Posterior vena cava (tissue), 2 donors: ENCODE results near the gene SLF2. TPM values are rescaled to one million over a fixed set of nuclear protein-coding genes. Genes with fewer than 3 reads are reported as not detected.

Experiments used
- DNase-seq: peaks from one replicate; pipeline ENCODE4 v3.0.0-alpha.2; 2020; ENCODE audit warnings: low spot score
- intact Hi-C, 2 donors: fragments of 100-400 bp; cut with DNase I; formaldehyde crosslinking; loops; one replicate each; pipeline versions ENCODE4 v1.14.1 to v1.14.2; 2022 to 2023
- total RNA-seq, 2 donors: library from RNA; stranded (reverse); fragmentation: NEBNext Ultra II Directional; extraction: Animal tissue kit (Norgen Biotek cat#: 25700); gene quantifications; one replicate each; pipeline ENCODE4 v1.2.1, GENCODE V29; 2021
- donor health status: DM: yes; HTN: yes; CAD: no.
- donor health status: DM: yes; HTN: yes; CAD: no.

SLF2 gene
- total RNA-seq, 2 donors from 2014 or later, result 21.8 to 23.7 TPM

DNA sequence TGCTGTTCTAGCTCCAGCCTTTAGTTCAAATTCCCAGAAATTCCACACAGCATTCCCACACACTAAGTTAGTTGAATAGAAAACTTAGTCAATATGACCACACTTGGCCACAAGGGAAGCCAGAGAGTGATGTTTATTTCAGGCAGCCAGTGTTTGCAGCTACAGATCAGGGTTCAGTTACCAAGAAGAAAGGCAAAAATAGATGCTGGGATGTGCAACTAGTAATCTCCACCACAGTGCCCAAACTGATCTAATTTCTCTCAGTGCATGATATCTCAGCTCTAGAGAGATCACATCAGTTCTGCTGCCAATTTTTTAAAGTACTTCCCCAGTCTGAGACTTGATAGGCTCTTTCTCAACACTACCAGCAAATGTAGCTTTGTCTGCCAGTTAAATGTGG lies 17.6 kb downstream of the SLF2 start:
- intact Hi-C loops, result no loop called here

DNA sequence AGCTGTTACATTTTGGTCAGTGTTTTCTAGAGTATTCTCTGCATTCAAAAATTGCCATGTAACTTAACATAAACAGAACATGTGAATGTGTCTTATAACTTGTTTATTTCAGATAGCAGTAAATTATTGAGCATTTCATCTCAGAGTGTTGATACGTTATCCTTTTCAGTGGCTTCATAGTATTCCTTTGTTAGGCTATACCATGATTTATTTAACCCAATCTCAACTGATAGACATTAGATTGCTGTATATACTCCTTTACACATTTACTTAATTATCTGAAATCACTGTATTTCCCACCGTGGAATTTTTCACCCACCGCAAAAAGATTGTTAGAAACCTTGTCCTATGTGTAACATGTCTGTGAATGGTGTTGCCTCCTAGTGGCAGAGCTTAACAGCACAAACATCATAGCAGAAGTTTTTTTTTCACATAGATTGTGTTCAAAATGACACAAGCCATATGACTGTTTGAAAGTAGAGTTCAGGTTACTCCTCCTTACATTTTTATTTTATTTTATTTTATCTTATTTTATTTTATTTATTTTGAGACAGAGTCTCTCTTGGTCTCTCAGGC lies 21.4 kb downstream of the SLF2 start:
- DNase-seq, result no peak
- intact Hi-C loops, result no loop called here

More for the DNA sequence above, 17.6 kb downstream of the SLF2 start:
- no peak for DNase-seq

DNA sequence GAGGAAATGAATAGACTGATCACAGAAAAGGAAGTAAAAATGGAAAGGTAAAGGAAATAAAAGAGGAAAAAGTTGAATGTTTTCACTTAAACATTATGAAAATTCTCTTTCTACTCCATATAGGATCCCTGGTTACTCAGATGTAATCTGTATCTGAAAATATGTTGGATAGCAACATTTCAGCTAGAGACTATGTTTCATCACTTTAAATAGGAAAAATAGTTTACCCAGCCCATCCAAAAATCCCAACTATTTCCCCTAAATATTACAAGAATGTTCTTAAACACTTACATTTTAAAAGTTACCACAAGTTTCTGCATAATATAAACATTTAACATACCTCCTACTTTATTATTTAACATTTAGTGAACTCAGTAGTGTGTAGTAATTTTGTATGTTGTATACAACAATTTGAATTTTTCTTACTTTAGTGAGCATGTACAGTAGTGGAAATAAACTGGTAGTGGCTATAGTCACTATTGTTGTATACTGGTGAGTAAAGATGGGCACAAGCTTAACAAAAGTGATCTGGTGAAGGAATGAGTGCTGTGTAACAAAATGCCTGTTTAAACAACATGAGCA lies 27.1 kb downstream of the SLF2 start:
- no peak for DNase-seq
- intact Hi-C loops, result no loop called here

DNA sequence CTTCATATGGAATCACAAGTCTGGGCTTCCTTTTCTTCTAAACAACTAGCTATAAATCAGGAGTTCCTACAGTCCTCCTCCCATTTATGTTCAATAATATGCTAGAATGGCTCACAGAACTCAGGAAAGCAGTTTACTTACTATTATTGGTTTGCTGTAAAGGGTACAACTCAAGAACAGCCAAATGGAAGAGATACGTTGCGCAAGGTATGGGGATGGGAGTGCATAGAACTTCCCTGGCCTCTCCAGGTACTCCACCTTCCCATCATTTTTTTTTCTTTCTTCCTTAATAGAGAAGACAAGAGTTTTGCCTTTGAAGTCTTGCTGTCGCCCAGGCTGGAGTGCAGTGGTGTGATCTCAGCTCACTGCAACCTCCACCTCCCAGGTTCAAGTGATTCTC lies 29.5 kb downstream of the SLF2 start:
- DNase-seq, result no peak

DNA sequence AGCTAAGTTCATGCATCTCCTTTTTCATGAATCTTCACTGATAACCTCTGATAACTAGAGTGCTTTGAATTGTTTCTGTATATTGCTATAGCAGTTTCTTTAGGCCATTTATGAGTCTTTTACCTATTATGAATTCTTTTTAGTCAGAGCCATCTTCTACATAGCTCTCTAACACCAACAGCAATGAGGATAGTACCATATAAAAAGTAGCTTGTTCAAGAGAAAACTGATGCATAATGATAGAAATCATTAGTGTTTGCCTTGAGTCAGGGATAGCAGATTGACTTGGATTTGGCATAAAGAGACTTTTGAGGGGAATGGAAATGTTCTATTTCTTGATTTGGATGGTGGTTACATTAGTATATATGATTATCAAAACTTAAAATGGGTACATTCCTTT lies 30.7 kb downstream of the SLF2 start:
- DNase-seq, result no peak
- intact Hi-C loops, result no loop called here

More for the DNA sequence above, 29.5 kb downstream of the SLF2 start:
- intact Hi-C loops, result no loop called here

DNA sequence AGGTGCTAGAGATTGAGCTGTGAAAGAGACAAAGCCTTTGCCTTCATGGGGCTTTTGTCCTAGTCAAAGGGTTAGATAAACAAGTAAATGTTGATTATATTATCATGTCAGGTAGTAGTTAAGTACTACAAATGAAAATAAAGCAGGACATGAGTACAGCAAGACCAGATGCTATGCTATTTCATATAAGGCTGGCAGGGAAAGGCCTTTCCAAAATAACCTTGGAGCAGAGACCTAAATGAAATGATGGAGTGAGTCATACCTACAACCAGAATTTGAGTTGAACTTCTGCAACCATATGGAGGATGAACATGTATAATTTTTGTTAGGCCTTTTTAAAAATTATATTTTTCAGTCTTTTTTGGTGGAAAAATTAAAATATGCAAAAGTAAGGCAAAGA lies 33.0 kb downstream of the SLF2 start:
- DNase-seq, result no peak
- intact Hi-C loops, result no loop called here

DNA sequence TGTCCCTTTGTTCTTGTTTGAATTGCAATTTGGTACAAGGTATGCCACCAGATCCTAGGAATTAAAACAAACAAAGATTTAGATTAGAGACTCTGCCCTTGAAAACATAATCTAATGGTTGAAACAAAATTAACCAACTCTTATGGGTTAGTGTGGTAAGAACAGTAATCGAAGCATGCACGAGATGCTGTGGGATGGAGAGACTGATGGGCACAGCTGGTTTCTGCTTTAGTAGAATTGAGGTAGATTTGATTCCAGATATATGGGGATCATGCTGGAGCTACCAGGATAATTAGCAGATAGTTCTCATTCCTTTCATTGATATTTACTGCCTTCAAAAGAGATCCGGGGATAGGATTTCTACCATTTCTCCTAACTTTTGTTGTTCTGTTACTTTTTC lies 36.2 kb downstream of the SLF2 start:
- intact Hi-C loops, result no loop called here
- DNase-seq, result no peak

DNA sequence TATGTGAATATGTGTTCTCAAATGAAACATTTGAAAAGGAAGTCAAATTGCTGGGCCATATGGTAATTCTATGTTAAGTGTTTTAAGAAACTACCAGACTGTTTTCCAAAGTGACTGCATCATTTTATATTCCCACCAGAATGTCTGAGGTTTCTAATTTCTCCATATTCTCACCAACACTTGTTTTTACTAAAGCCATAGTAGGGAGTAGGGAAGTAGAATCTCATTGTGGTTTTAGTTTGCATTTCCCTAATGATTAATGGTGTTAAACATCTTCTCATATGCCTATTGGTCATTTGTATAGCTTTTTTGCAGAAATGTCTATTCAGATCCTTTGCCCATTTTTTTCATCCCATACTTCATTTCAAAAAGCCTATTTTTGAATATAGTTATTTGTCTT lies 47.5 kb downstream of the SLF2 start:
- intact Hi-C loops, result no loop called here
- DNase-seq, result no peak

DNA sequence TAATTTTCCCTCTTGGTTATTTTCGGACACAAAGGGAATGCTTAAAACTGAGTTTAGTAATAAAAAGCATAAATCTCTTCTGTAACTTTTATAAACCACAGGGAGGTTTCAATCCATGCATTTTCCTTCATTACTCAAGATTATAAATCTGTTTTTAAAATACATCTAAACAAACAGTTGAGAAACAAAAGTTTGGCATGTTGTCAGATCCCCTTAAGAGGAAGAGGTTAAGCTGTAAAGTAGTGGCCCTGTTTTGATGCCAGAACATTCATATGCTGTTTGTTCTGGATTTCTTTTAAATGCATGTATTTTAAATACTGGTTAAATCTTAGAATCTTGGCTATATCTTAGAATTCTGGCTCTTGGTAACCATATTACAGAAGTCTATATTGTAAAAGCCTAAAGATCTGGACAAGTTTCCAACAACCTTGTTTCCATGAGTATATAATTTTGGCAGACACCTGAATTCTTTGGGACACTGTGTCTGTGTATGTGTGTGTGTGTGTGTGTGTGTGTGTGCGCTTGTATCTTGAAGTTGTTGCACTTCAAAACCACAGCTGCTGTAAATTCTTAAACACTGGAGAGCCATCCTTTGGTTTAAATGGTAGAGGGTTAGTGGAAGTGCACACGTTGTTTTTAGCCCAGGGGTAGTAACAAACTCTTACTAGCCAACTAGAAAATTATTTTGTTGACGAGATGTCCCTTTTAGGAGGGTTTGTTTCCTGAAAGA lies 49.8 kb downstream of the SLF2 start:
- intact Hi-C loops, result no loop called here
- no peak for DNase-seq

DNA sequence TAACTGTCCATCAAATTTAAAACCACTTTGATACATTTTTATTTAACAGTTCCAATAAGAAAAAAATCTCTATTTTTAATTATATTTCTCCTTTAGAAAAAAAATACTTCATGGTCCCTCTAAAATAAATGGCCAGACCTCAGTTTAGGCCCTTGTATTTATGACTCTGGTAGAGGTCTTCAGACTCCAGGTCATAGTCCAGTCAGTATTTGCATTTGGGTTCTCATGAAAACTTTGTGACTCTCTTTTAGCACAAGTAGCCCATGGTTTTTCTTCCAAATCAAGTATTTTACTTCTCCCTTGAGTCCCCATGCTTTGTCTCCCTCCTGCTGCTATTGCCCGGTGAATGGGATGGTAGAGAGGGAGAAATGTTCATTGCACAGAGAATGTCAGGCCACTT lies 51.1 kb downstream of the SLF2 start:
- no peak for DNase-seq
- intact Hi-C loops, result no loop called here

DNA sequence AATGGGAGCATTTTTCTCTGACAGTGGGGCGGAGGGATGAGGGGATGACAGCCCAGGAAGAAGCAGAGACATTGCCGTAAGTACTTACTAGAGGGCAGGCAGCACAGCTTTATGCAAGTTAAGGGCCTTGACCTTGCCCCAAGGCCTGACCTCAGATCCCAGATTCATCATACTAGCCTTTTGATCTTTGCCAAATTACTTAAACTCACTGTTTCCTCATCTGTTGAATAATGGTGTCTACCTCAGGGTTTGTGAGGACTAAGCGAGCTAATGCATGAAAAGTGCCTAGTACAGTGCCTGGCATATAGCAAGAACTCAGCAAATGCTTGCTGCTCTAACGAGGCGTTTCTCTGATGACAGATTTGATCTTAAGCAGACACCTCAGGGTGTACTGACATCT lies 53.1 kb downstream of the SLF2 start:
- no peak for DNase-seq
- intact Hi-C loops, result no loop called here

DNA sequence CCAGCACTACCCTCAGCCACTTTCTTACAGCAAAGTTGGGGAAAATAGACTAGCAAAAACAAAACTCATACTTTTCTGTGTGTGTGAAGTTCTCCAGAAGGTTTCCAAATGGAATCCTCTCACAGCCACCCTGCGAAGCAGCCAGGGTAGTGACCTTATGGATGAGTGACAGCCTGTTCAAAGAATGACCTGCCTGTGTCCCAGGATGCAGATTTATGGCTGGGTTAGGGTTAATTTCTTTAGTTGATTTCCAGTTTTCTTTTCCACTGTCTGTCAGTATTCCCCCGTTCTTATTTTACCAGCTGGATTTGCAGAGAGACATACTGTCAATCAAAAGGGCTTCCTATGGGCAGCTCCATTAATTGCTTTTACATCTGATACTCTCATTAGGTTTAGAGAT lies 54.1 kb downstream of the SLF2 start:
- DNase-seq, result no peak
- intact Hi-C loops, result no loop called here

DNA sequence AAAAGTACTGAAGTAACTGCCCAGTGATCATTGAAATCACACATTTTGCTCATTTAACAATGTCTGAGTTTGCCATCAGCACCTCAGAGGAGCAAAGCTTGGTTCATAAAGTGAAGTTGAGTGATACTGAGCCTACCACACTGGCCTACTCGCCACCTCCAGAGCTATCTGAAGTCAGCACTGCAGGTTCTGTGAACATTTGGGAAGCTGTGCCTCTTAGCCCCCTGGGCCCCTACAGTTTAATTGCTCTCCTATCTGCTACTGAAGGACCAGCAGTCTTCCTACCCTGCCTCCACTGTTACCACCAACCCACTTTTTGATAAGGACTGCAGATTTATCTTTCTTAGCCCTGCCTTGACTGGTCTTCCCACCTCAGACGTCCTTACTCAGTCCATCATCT lies 54.6 kb downstream of the SLF2 start:
- intact Hi-C loops, result no loop called here

DNA sequence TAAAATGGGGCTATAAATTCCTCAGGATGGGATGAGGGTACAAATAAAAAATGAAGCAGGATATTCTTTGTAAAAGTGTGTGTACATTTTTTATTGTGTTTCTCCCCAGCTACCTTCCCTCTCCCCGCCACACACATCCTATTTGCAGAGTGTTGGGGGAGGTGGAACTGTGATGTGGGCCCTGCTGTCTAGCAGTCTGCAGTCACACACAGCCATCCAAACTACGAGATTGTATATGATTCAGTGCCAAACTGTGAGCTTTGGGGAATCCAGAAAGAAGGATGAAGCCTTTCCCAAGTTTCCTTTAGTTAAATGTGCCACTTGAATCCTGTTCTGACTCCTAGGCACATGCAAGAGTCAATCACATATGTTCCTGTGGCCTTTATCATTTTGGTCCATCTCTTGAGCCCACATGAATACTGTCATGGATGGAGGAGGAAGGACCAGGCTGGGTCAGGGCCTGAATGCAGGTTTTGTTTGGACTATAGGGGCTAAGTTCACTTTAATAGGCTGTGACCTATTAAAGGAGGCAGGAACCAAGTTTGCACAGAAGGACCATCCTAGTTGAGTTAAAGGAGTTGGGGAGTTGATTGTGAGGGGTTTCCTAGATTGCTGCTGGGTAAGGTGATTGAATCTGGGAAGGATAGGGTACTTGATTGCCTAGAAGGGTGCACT lies 55.4 kb downstream of the SLF2 start:
- no peak for DNase-seq
- intact Hi-C loops, result no loop called here

More for the DNA sequence above, 54.6 kb downstream of the SLF2 start:
- no peak for DNase-seq

DNA sequence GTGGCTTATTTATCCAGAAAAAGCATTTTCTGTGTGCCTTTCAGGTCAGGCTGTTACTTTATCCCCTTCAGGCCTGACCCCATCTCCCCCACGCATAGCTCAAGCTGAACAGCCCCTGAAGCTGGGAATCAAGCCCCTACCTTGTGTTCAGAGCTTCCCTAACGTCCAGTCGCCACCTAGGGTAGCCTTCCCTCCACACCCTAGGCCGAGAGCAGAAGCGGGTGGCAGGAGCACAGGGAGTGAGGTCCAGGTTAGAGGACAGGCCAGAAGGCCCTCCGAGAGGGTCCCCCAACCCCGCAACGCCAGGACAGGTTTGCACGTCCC lies 56.1 kb downstream of the SLF2 start:
- DNase-seq, result no peak
- intact Hi-C loops, result no loop called here

DNA sequence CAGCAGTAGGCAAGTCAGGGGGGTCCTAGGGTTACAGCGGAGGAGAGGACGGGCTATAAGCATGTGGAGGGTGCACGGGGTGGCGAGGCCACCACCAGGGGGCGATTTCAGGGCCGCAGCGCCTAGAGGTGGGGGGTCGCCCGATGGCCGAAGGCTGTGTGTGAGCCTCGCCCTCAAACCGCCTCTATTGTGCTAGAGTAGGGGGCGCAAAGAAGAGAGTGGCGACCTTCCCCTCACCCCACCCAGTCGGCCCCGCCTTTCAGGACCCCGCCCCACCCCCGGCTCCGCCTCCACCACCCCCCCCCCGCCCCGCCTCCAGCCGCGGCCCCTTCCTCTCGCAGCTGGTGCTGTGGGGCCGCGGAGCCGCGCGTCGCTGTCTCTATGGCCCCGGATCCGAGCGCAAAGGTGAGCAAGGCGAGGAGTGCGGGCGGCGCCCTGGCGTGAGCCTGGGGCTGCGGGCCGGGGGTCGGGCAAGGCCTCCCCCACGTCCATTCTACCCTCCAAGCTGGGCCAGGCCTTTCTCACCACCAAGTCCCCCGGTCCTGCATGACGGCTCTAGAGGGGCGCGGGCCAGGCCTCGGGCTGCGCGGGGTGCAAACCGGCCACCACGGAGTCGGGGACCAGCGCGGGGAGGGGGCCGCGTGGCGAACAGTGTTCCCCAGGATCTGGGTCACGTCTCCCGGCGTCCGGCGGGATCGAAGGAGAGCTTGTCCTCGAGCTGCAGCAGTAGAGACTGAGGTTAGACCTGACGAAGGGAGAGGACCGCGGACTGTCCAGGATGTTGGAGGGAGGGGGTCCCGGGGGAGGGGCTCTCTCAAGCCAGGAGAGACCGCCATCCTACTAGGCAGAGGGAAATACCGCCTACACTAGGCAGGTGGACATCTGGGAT lies 56.7 kb downstream of the SLF2 start, which contains the start of gene SEMA4G:
SEMA4G (plus strand) TSS at position 318 of the 889 bp plus-strand sequence. CDS start 3,409 bp downstream, outside the sequence.
- intact Hi-C loops, result no loop called here
- peak; percentile 83 for DNase-seq

DNA sequence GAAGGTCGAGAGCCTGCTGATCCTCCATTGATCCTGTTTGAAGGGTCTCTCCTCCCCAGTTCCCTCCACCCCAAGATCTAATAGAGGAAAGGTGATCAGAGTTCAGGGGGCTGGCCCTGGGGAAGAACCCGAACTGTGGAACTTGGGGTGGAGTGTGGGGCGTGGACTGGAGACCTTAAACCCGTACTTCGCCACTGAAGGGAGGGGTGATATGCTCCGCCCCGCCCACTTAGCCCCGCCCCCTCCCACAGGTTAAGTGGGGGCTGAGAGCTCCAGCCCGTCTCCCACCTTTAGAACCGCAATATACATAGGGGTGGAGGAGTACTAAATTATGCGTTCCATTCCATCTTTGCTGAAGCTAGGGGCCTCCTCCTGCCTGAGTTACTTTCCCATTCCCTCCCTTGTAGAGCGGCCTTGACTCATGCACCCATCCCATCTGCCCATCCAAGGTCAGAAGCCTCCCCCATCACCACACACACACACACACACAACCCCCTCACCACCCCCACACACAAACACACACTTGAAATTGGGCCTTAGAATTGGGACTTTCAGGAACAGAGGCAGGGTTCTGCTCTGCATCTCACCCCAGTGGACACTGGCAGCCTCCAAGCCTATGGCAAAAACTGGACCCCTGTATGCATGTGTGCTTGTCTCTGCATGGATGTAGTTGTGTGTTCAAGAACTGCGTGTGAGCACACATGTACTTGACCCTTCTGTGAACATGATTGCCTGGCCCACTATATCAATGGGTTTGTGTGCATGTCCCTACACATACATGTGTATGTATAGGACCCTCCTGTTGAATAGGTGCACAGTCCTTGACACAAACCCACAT lies 57.5 kb downstream of the SLF2 start:
- DNase-seq, result no peak
- intact Hi-C loops, result no loop called here

DNA sequence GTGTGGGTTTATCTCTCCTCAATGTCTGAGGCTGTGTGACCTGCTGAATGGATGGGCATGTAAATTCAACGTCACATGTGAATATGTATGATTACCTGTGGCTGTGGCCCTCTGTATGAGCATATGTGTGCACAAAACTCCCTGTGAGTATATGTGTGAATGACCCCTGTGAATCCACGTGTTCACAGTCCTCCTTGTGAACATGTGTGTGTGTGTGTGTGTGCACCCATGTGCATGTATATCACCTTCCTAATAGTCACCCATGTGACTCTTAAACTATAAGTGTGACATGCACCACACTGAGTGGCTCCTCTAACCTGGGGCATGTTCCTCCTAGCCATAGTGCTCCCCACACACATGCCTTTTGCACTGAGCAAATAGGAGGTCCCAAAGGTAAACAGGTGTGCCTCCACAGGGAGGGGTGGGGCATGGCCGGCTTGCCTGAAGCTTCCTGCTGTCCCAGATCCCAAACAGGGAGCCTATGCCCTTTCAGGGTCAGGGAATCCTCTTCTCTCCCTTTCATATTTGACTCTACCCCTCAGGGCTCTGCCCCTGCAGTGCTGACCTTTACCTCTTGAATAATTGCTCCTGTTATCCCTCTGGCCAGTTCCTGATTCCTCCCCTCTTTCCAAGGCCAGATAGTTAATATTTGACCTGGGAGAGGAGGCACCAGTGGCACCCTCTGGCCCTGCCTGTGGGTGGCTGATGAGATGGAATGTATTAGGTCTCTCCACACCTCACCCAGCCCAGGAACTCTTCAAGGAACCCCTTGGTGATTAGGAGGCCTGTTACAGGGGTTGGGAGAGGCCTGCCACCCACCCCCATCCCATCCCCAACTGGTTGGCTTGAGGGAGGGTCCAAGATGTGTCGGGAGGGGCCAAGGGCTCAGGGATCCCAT lies 58.4 kb downstream of the SLF2 start:
- DNase-seq, result peak; percentile 26
- intact Hi-C loops, result no loop called here
